OCI-LY7 (cell line): ENCODE measurements around the gene SYNCRIP.

ENCODE experiments used
- CTCF ChIP-seq: fragments of 200-600 bp; sonication (generic); conservative IDR thresholded peaks from 2 replicates; pipeline ENCODE4 v1.5.1; 2014; ENCODE audit warnings: mild to moderate bottlenecking, antibody characterized with exemption, low read length, moderate library complexity, mixed read lengths
- EZH2phosphoT487 ChIP-seq: fragments of 200-600 bp; sonication (generic); IDR thresholded peaks from 2 replicates; pipeline ENCODE4 v1.6.1; 2018; ENCODE audit warnings: low read depth, borderline replicate concordance, mild to moderate bottlenecking, mixed run types, antibody characterized with exemption, low read length, moderate library complexity, mixed read lengths

- no peak for TF ChIP-seq CTCF
- TF ChIP-seq EZH2phosphoT487: no peak
These were observed 48.3 kb downstream of the SYNCRIP start for GRCh38 chr6:85594197-85594930.
